Adrenal gland (tissue), 12 donors: ENCODE data around the gene SMIM14. TPM values are rescaled to one million over a fixed set of nuclear protein-coding genes. Genes with fewer than 3 reads are reported as not detected.

ENCODE experiments used
- DNase-seq, 7 donors: peaks; one replicate each; pipeline ENCODE4 v3.0.0-alpha.2; 2019 to 2020
- H3K27ac ChIP-seq, 5 donors: fragments of 200-600 bp; sonication (generic) in 4 of 5; 1 replicate in 3 of 5; 2 replicates in 2 of 5; pipeline versions ENCODE4 v1.5.1 to v1.8.0; 2016 to 2020; ENCODE audit warnings: mild to moderate bottlenecking in 1 of 5
- H3K27me3 ChIP-seq: fragments of 200-600 bp; 2 replicates; pipeline ENCODE4 v1.8.0; 2021
- H3K36me3 ChIP-seq, 2 donors: fragments of 200-600 bp; replicated peaks in 1 of 2; 1 replicate in 1 of 2; 2 replicates in 1 of 2; pipeline versions ENCODE4 v1.5.1 to v1.8.0; 2018 to 2022
- H3K4me1 ChIP-seq, 2 donors: fragments of 200-600 bp; replicated peaks in 1 of 2; 1 replicate in 1 of 2; 2 replicates in 1 of 2; pipeline versions ENCODE4 v1.5.1 to v1.8.0; 2018 to 2021
- H3K4me3 ChIP-seq, 4 donors: fragments of 200-600 bp; sonication (generic) in 3 of 4; one replicate each; pipeline ENCODE4 v1.5.1; 2016 to 2018
- H3K9me3 ChIP-seq, 3 donors: fragments of 200-600 bp; sonication (generic) in 1 of 3; replicated peaks in 1 of 3; 1 replicate in 2 of 3; 2 replicates in 1 of 3; pipeline versions ENCODE4 v1.5.1 to v1.8.0; 2016 to 2021
- POLR2A ChIP-seq, 2 donors: fragments of 450-650 bp; IDR thresholded peaks; one replicate each; pipeline ENCODE4 v1.6.1; 2017; ENCODE audit warnings: antibody characterized with exemption in 2 of 2, mild to moderate bottlenecking in 2 of 2, moderate library complexity in 1 of 2
- WGBS, 4 donors: extraction: QIAGEN DNeasy Blood & Tissue Kit in 2 of 4; methylation state at CpG; one replicate each; pipeline versions ENCODE4 v1.1.5 to v1.1.7; 2013 to 2017; 5-methylcytosine and 5-hydroxymethylcytosine counted together
- intact Hi-C, 2 donors: fragments of 100-400 bp; cut with DNase I; formaldehyde crosslinking; loops; one replicate each; pipeline versions ENCODE4 v1.14.1 to v1.15.0; 2022 to 2023
- polyA plus RNA-seq, 3 donors: library from polyadenylated mRNA; stranded (reverse); fragments of 200-250 nt in 2 of 3; fragments of 350-450 nt in 1 of 3; fragmentation: Illumina TruSeq in 1 of 3; extraction: RNeasy Lipid Tissue Mini Kit (QIAGEN cat#74804) in 1 of 3; gene quantifications; one replicate each; pipeline ENCODE4 v1.2.3, GENCODE V29; 2013 to 2014
- total RNA-seq, 9 donors: library from RNA; depleted of rRNA in 4 of 9; stranded (reverse); fragments of >200 nt in 4 of 9; fragments of 120-200 nt in 1 of 9; fragmentation: NEBNext Ultra II Directional in 1 of 9; extraction: Animal tissue kit (Norgen Biotek cat#: 25700) in 1 of 9; gene quantifications; one replicate each; pipeline versions ENCODE4 v1.1.0 to v1.2.4, GENCODE V29; 2013 to 2023
- TF ChIP-seq, protein P1 (sequence below), 6 experiments: fragments of 450-650 bp in 4 of 6; fragments of 200-600 bp in 2 of 6; sonication (generic) in 1 of 6; IDR thresholded peaks; 1 replicate in 5 of 6; 2 replicates in 1 of 6; pipeline versions ENCODE4 v1.5.1 to v1.8.0; 2016 to 2021; ENCODE audit warnings: antibody characterized with exemption in 6 of 6, mild to moderate bottlenecking in 2 of 6, moderate library complexity in 1 of 6
- donor health status: healthy with polysubstance abuse.
- donor health status: Bipolar disorder and iron deficiency.
- donor health status: DM: yes; HTN: yes; CAD: no.
- donor health status: DM: no; HTN: no; CAD: no.
- donor health status: DM: no; HTN: no; CAD: no.
- donor health status: DM: yes; HTN: yes; CAD: no.

The SMIM14 gene
- total and polyA plus RNA-seq, 12 donors: 24.1 to 160 (median 119) TPM

DNA sequence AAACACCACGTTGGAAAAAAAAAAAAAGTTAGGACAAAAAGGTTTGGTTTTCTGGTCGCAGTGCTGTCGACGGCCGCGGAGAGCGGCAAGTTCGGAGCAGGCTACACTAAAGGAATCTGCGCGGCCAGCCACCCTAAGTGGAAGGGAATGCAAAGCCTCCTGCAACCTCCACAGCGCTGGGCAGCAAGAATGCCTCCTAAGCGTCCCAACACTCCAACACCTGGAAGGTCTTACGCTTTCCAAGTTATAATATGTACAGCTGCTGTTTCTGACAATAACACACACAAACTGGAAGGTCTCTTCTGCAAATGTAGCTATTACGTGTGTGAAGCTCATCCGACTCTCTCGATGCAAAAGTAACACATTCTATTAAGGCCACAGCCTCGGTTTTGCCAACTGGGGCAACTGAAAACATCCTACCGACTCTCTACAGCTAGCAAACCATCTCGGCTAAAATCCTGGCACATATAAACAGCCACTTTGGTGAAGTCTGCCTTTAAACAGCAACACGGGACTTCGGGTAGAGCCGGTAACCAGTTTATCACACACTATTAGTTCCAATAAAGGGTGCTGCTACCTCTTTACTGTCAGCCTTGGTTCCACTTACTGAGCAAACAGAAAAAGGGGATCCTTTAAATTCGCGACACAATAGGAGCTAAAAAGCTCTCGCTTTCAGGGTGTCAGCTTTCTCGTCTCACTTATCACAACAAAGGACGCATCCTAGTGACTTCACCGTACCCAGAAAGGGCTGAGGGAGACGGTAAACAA, 895 bp downstream of the SMIM14 start:
- Histone ChIP-seq H3K4me3 (peak overlapping the region; percentile 36 to 89 (median 82)), H3K4me1 (peaks cover 28 to 41% of the 10 kb centered on the region in 2 donors)
- intact Hi-C loops: no loop called here

DNA sequence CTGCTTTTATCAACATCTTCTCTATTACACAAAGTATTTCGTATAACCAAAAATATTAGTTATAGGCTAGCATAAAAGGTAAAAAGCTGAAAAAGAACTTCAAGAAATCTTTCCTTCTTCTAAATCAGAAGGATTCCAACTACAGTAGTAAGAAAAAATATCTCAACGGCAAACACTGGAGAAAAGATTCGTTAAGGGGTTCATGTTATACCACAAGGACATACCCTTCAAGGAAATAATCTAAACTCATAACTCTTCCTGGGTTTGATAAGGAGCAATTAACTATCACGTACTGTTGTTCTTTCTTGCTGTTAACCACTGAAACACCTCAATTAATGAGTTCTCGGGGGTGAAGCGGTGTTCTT, 1.5 kb downstream of the SMIM14 start:
- no peak for TF ChIP-seq POLR2A (IDR thresholded peaks at IDR 0.05)
- TF ChIP-seq, protein P1, sequence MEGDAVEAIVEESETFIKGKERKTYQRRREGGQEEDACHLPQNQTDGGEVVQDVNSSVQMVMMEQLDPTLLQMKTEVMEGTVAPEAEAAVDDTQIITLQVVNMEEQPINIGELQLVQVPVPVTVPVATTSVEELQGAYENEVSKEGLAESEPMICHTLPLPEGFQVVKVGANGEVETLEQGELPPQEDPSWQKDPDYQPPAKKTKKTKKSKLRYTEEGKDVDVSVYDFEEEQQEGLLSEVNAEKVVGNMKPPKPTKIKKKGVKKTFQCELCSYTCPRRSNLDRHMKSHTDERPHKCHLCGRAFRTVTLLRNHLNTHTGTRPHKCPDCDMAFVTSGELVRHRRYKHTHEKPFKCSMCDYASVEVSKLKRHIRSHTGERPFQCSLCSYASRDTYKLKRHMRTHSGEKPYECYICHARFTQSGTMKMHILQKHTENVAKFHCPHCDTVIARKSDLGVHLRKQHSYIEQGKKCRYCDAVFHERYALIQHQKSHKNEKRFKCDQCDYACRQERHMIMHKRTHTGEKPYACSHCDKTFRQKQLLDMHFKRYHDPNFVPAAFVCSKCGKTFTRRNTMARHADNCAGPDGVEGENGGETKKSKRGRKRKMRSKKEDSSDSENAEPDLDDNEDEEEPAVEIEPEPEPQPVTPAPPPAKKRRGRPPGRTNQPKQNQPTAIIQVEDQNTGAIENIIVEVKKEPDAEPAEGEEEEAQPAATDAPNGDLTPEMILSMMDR (IDR thresholded peaks at IDR 0.05): no peak
- intact Hi-C loops: no loop called here
- Histone ChIP-seq H3K4me1 (peaks cover 24 to 40% of the 10 kb centered on the region in 2 donors), H3K36me3 (no peaks in the 10 kb centered on the region), H3K9me3 (no peaks in the 10 kb centered on the region), H3K4me3 (peak overlapping the region; percentile 36 to 89 (median 82)), H3K27me3 (no peaks in the 10 kb centered on the region), H3K27ac (peak overlapping the region; percentile 91 to 98 (median 97))
- no peak for DNase-seq
- 0 to 2% (median 1%) methylated on average over 6 of the region's 6 CpGs for WGBS, 4 donors

More for the DNA sequence above, 895 bp downstream of the SMIM14 start:
- H3K27me3 ChIP-seq: no peaks in the 10 kb centered on the region
- H3K27ac ChIP-seq: peak overlapping the region; percentile 91 to 98 (median 97)
- no peaks in the 10 kb centered on the region for H3K9me3 ChIP-seq
- WGBS, 4 donors: 0 to 1% (median 0%) methylated on average over 27 to 29 of the region's 29 CpGs
- peak in 1 of 2 donors; percentile 59 for TF ChIP-seq POLR2A (IDR thresholded peaks at IDR 0.05)
- TF ChIP-seq, protein P1 (IDR thresholded peaks at IDR 0.05): no peak
- DNase-seq: peak; percentile 43 to 75 (median 65)
- H3K36me3 ChIP-seq: no peaks in the 10 kb centered on the region

DNA sequence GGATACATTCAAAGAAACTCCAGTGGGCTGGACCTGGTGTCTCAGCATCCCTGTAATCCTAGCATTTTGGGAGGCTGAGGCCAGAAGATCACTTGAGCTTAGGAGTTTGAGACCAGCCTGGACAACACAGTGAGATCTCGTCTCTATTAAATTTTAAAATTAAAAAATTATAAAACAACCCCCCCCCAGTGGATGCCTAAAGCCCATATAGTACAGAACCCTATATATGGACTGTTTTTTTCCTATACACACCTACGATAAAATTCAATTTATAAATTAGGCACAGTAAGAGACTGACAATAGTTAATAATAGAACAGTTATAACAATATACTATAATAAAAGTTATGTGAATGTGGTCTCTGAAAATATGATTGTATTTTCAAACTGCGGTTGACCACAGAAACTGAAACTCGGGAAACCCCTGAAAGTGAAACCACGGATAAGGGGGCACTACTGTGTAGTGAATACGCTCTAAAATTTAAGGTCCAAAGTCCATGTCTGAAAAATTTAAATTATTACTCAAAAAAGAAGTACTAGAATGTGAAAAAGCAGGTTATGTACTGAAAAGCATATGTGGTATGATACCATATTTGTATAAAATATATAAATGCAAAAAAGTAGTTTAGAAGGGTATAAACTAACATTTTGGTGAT, 2.0 kb downstream of the SMIM14 start:
- H3K27ac ChIP-seq: peak overlapping the region in 4 of 5 donors; percentile 94 to 98 (median 97)

DNA sequence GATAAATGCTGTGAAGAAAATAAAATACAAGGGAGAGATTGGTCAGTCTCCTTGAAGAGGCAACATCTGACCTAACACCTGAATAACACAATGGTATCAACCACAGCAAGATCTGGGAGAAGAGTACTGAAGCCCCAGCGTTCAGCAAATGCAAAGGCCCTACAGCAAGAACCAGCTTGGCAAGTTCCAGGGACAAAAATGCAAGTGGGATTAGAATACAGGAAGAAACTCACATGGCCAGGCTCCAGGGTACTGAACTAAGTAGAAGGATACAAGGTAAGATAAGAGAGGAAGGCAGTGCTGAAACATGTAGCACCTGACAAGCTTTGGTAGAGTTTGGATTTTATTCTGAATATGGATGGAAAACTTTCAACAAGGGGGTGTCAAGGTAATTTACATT, 3.6 kb downstream of the SMIM14 start:
- no peak for DNase-seq
- Histone ChIP-seq H3K27ac (no peak overlapping the region), H3K27me3 (no peaks in the 10 kb centered on the region), H3K4me1 (peaks cover 19 to 40% of the 10 kb centered on the region in 2 donors), H3K9me3 (no peaks in the 10 kb centered on the region), H3K4me3 (no peak overlapping the region), H3K36me3 (peaks cover 0 to 3% of the 10 kb centered on the region in 2 donors)
- no peak for TF ChIP-seq POLR2A (IDR thresholded peaks at IDR 0.05)
- TF ChIP-seq, protein P1 (IDR thresholded peaks at IDR 0.05): no peak
- 65 to 94% (median 80%) methylated on average over 1 of the region's 1 CpG for WGBS, 4 donors
- intact Hi-C loops: no loop called here

More for the DNA sequence above, 2.0 kb downstream of the SMIM14 start:
- Histone ChIP-seq H3K4me3 (peak overlapping the region in 2 of 4 donors; percentile 78 to 89), H3K36me3 (no peaks in the 10 kb centered on the region), H3K9me3 (no peaks in the 10 kb centered on the region), H3K27me3 (no peaks in the 10 kb centered on the region), H3K4me1 (peaks cover 24 to 40% of the 10 kb centered on the region in 2 donors)
- DNase-seq: no peak
- TF ChIP-seq, protein P1 (IDR thresholded peaks at IDR 0.05): peak in 1 of 6 experiments; percentile 12
- no peak for TF ChIP-seq POLR2A (IDR thresholded peaks at IDR 0.05)
- intact Hi-C loops: no loop called here
- WGBS, 4 donors: 4 to 9% (median 7%) methylated on average over 6 of the region's 6 CpGs
